Gastrocnemius medialis (tissue), 4 donors: ENCODE data around the gene MLIP.

Source experiments
- CTCF ChIP-seq, 5 experiments: fragments of 450-650 bp in 3 of 5; fragments of 200-600 bp in 2 of 5; sonication (generic) in 2 of 5; IDR thresholded peaks in 4 of 5; conservative IDR thresholded peaks in 1 of 5; 1 replicate in 4 of 5; 2 replicates in 1 of 5; pipeline ENCODE4 v1.5.1; 2016 to 2019; ENCODE audit warnings: antibody characterized with exemption in 5 of 5, mild to moderate bottlenecking in 3 of 5, moderate library complexity in 3 of 5
- POLR2A ChIP-seq, 2 donors: fragments of 450-650 bp; IDR thresholded peaks; one replicate each; pipeline ENCODE4 v1.6.1; 2017; ENCODE audit warnings: antibody characterized with exemption in 2 of 2, mild to moderate bottlenecking in 2 of 2, moderate library complexity in 2 of 2

DNA sequence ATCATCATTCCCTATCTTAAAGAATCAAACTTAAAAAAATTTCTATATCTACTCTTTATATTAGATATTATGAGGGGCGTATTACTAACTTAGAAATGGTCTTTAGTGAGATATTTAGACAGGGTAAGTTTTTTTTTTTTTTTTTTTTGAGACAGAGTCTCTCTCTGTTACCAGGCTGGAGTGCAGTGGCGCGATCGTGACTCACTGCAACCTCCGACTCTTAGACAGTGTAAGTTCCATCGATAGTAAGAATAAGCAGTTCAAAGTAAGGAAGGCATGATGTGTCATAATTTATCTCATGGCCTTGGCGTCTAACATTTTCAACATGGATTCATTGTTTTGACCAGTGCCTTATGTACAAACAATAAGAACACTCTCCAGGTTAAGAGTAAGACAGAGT, 72.4 kb downstream of the MLIP start:
- TF ChIP-seq CTCF (IDR thresholded peaks at IDR 0.05 in 4 of 5, conservative IDR thresholded peaks at IDR 0.05 in 1 of 5) (no peak), POLR2A (IDR thresholded peaks at IDR 0.05) (no peak)
